ENCODE measurements around the gene ACOXL.

DNA sequence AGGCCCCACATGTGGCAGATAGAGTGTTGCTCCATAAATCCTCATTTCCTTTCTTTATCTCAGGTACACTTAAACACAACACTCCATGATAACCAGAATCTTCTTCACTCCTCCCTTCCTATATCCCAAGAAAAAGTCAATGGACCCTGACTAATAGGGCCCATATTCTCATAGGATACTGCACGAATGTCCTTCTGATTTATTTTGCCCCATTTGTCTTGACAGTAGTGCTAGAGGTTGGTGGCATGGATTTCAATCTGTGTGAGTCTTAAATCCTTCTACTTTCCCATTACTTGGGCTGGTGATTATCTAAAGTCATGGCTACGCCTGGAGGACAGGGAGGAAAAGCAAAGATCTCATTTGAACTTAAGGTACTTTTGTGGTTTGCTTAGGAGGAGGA is 156.0 kb downstream of the ACOXL start:
- TF ChIP-seq POLR2A (IDR thresholded peaks at IDR 0.05; ENCODE audit: low read length) (no peak), GATA1 (IDR thresholded peaks at IDR 0.05; ENCODE audit: low read depth, low read length) (no peak)

Measured in erythroblast (primary cell).